K562 (cell line): Measurements from ENCODE around the gene TMOD3. TPM values are rescaled to one million over a fixed set of nuclear protein-coding genes. Genes with fewer than 3 reads are reported as not detected.

Source experiments
- CEBPB ChIP-seq: fragments of 450-650 bp; IDR thresholded peaks from 2 replicates; pipeline ENCODE4 v1.6.1; 2016; ENCODE audit warnings: missing genetic modification characterization, missing compliant biosample characterization
- HDAC6 ChIP-seq: IDR thresholded peaks from 2 replicates; pipeline ENCODE4 v1.6.1; 2012; ENCODE audit warnings: low read depth, mild to moderate bottlenecking, control low read depth, inconsistent platforms, low read length, moderate library complexity
- MEF2D ChIP-seq: conservative IDR thresholded peaks from 2 replicates; pipeline ENCODE4 v1.6.1; 2016; ENCODE audit warnings: low read depth, missing genetic modification characterization, missing compliant biosample characterization
- RB1 ChIP-seq: fragments of 450-650 bp; IDR thresholded peaks from 2 replicates; pipeline ENCODE4 v1.6.1; 2017; ENCODE audit warnings: low read depth, mild to moderate bottlenecking
- USF1 ChIP-seq: sonication (generic); formaldehyde crosslinking; IDR thresholded peaks from 2 replicates; pipeline ENCODE4 v1.9.0; 2022; ENCODE audit warnings: mild to moderate bottlenecking, missing genetic modification reagents
- ZKSCAN1 ChIP-seq: fragments of 150-350 bp; IDR thresholded peaks from 2 replicates; pipeline ENCODE4 v1.6.1; 2016; ENCODE audit warnings: low read depth, low read length
- ZNF253 ChIP-seq: fragments of 250-450 bp; sonication (Bioruptor Pico); conservative IDR thresholded peaks from 2 replicates; pipeline ENCODE4 v1.6.1; 2021; ENCODE audit warnings: mild to moderate bottlenecking
- ZNF280A ChIP-seq: fragments of 450-650 bp; IDR thresholded peaks from 2 replicates; pipeline ENCODE4 v1.6.1; 2018; ENCODE audit warnings: mild to moderate bottlenecking, low read depth; ENCODE audit not compliant: partially characterized antibody
- polyA plus RNA-seq, 8 experiments: library from polyadenylated mRNA; depleted of rRNA in 4 of 8; stranded (reverse) in 5 of 8; unstranded in 3 of 8; fragments of >200 nt; fragmentation: Nextera tagmentation in 2 of 8; fragmentation: Illumina TruSeq in 1 of 8; extraction: Ambion mirVana in 2 of 8; extraction: Trizol in 1 of 8; gene quantifications; 2 replicates each; pipeline versions ENCODE4 v1.2.1 to v1.2.3, GENCODE V29; 2011 to 2014; ENCODE audit warnings: inconsistent platforms in 1 of 8, missing spikeins in 1 of 8
- total RNA-seq, 7 experiments: library from RNA; depleted of rRNA in 6 of 7; stranded (reverse); fragments of >200 nt in 6 of 7; fragmentation: Illumina TruSeq in 2 of 7; extraction: Trizol in 2 of 7; gene quantifications; 2 replicates each; pipeline versions ENCODE4 v1.2.1 to v1.2.3, GENCODE V29; 2011 to 2021; ENCODE audit warnings: low replicate concordance in 1 of 7

The TMOD3 gene
- total and polyA plus RNA-seq, 9 of the 15 experiments (the other 6 are each of a cell fraction or from before 2014, with no cell fraction given): 6.8 to 45.0 (median 30.9) TPM

- no peak for TF ChIP-seq ZNF280A
- no peak for TF ChIP-seq MEF2D (tag)
- TF ChIP-seq ZKSCAN1: no peak
- no peak for TF ChIP-seq USF1 (CRISPR knock-in tag)
- TF ChIP-seq ZNF253: no peak
- peak; percentile 54; the same call in 1 of the 2 replicates for TF ChIP-seq RB1
- TF ChIP-seq CEBPB: no peak
- no peak for TF ChIP-seq HDAC6
Observed at GRCh38 chr15:51829376-51830275, at the start of gene TMOD3 (continued).
